ENCODE results near the gene IL6R. TPM values are rescaled to one million over a fixed set of nuclear protein-coding genes. Genes with fewer than 3 reads are reported as not detected.

Gene IL6R
- total RNA-seq, 4 donors from 2014 or later = 44.7 to 59.4 (median 55.5) TPM

DNA sequence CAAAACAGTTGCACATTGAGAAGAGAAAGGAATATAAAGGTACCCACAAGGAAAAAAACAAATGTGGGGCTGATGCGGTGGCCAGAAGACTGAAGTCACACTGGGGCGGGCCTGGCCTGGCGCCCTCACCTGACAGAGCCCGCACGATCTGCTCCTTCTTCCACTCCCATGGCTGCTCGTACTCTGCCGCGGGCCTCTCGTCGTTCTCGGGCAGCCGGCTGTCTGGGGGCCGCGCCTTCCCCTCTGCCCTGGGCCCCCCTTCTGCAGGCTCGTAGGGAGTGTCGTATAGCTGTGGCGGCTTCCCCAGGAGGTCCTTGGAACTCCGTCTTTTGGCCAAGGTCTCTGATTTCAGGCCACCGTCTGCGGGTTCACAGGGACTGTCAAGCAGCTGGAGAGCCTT is 83.8 kb downstream of the IL6R start:
- Histone ChIP-seq H3K4me1 (peaks cover 0 to 51% (median 0%) of the 10 kb centered on the region in 3 donors), H3K27me3 (peaks cover 21% of the 10 kb centered on the region), H3K4me3 (no peak overlapping the region), H3K36me3 (peaks cover 0 to 6% of the 10 kb centered on the region in 2 donors), H3K27ac (peak overlapping the region in 2 of 4 donors; percentile 8 to 20), H3K9me3 (no peaks in the 10 kb centered on the region)
- no peak for ATAC-seq
- WGBS, 2 donors (ENCODE audit: low coverage in 1 of 2) = 68 to 76% methylated on average over 13 of the region's 20 CpGs
- no peak for TF ChIP-seq POLR2A (IDR thresholded peaks at IDR 0.05)
- no peak for TF ChIP-seq POLR2AphosphoS5 (IDR thresholded peaks at IDR 0.05)
- TF ChIP-seq CTCF (IDR thresholded peaks at IDR 0.05) = no peak
- no peak for TF ChIP-seq EP300 (IDR thresholded peaks at IDR 0.05)

GRCh38 chr1:154489695-154490274 is 84.6 kb downstream of the IL6R start:
- 35 to 52% methylated on average over 5 of the region's 5 CpGs for WGBS, 2 donors (ENCODE audit: low coverage in 1 of 2)
- peak overlapping the region in 1 of 4 donors; percentile 20 for H3K27ac ChIP-seq
- TF ChIP-seq EP300 (IDR thresholded peaks at IDR 0.05) (no peak), CTCF (IDR thresholded peaks at IDR 0.05) (no peak), POLR2AphosphoS5 (IDR thresholded peaks at IDR 0.05) (no peak), POLR2A (IDR thresholded peaks at IDR 0.05) (no peak)
- ATAC-seq = no peak
- H3K9me3 ChIP-seq = no peaks in the 10 kb centered on the region
- H3K36me3 ChIP-seq = peaks cover 0 to 6% of the 10 kb centered on the region in 2 donors
- peaks cover 0 to 55% (median 0%) of the 10 kb centered on the region in 3 donors for H3K4me1 ChIP-seq
- H3K4me3 ChIP-seq = no peak overlapping the region
- H3K27me3 ChIP-seq = peaks cover 21% of the 10 kb centered on the region

DNA sequence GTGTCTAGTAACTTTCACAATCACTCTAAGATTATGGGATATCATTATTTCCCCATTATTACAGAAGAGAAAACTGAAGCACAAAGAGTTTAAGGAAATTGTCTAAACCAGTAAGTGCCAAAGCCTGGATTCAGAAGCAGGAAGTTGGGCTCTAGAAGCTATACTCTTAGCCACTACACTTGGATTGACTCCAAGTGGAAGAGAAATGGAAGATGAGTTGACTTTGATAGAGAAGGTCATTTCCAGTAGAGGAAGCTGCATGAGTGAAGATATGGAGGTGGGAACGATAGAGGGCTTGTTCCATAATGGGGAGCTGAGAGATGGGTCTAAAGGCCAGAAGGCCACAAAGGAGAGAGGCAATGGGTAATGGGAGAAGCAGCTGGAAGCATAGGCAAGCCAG is 85.2 kb downstream of the IL6R start:
- H3K4me1 ChIP-seq = peaks cover 0 to 54% (median 0%) of the 10 kb centered on the region in 3 donors
- H3K27ac ChIP-seq = no peak overlapping the region
- 43 to 54% methylated on average over 1 of the region's 1 CpG for WGBS, 2 donors (ENCODE audit: low coverage in 1 of 2)

GRCh38 chr1:154492115-154492514 is 87.0 kb downstream of the IL6R start:
- peaks cover 24% of the 10 kb centered on the region for H3K27me3 ChIP-seq
- peaks cover 0 to 38% (median 0%) of the 10 kb centered on the region in 3 donors for H3K4me1 ChIP-seq
- WGBS, 2 donors (ENCODE audit: low coverage in 1 of 2) = 31 to 90% methylated on average over 2 of the region's 4 CpGs
- ATAC-seq = no peak
- no peak for TF ChIP-seq POLR2A (IDR thresholded peaks at IDR 0.05)
- H3K9me3 ChIP-seq = no peaks in the 10 kb centered on the region
- no peak overlapping the region for H3K4me3 ChIP-seq
- peak overlapping the region in 3 of 4 donors; percentile 7 to 43 (median 35) for H3K27ac ChIP-seq
- H3K36me3 ChIP-seq = peaks cover 0 to 6% of the 10 kb centered on the region in 2 donors

More for the DNA sequence above, 85.2 kb downstream of the IL6R start:
- no peak for TF ChIP-seq CTCF (IDR thresholded peaks at IDR 0.05)
- TF ChIP-seq EP300 (IDR thresholded peaks at IDR 0.05) = no peak
- no peak for TF ChIP-seq POLR2A (IDR thresholded peaks at IDR 0.05)
- TF ChIP-seq POLR2AphosphoS5 (IDR thresholded peaks at IDR 0.05) = no peak
- Histone ChIP-seq H3K36me3 (peaks cover 0 to 6% of the 10 kb centered on the region in 2 donors), H3K27me3 (peaks cover 21% of the 10 kb centered on the region), H3K9me3 (no peaks in the 10 kb centered on the region), H3K4me3 (no peak overlapping the region)
- ATAC-seq = no peak

DNA sequence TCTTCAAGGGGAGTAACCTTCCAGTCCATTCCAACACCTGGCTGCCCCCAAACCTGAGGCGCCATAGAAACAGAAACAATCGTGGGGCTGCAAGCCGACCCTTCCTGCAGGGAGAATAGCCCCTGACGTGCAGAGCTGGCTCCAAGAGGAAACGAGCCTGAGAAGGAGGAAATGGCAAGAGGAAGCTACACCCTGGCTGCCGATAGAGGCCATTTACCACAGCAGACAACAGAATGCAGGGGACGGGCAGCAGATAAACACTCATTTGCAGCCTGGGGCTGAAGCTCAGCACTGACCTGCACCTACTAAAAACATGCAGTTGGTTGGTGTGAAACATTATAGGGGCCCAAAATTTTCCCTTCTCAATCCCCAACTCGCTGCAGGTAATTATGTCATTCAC is 88.1 kb downstream of the IL6R start:
- Histone ChIP-seq H3K27ac (peak overlapping the region in 3 of 4 donors; percentile 12 to 43 (median 35)), H3K27me3 (peaks cover 30% of the 10 kb centered on the region), H3K4me3 (no peak overlapping the region), H3K36me3 (peaks cover 0 to 5% of the 10 kb centered on the region in 2 donors), H3K9me3 (no peaks in the 10 kb centered on the region), H3K4me1 (peaks cover 0 to 38% (median 0%) of the 10 kb centered on the region in 3 donors)
- peak; percentile 69 for ATAC-seq
- 43 to 45% methylated on average over 2 to 5 of the region's 8 CpGs for WGBS, 2 donors (ENCODE audit: low coverage in 1 of 2)
- TF ChIP-seq POLR2A (IDR thresholded peaks at IDR 0.05) (no peak), EP300 (IDR thresholded peaks at IDR 0.05) (no peak), POLR2AphosphoS5 (IDR thresholded peaks at IDR 0.05) (no peak), CTCF (IDR thresholded peaks at IDR 0.05) (no peak)
